NCI-H226 (cell line): ENCODE measurements around the gene ARHGEF38.
"Not testable (repeated sequence)": the region's sequence is repeated elsewhere in the genome, so short reads cannot be mapped to it uniquely, and the experiment has no call there.

Experiments used
- DNase-seq: peaks from one replicate; pipeline ENCODE4 v3.0.0-alpha.2; 2015

ARHGEF38 gene

DNA sequence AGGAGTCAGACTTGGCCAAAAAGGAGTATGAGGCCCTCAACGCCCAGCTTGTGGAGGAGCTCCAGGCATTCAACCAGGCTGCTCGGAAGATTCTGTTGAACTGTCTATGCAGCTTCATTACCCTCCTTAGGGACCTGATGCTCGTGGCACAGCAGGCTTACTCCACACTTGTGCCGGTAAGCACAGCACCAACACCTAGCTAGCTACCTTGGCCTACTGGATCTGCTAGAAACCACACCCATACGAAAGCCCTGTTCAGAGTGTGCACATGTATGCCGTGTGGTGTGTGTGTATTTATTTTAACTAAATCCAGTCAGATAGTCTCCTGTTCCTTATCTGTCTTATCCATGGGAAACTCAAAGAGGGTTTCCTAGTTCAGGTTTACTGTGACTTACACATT lies 106.8 kb downstream of the ARHGEF38 start:
- DNase-seq: no peak

DNA sequence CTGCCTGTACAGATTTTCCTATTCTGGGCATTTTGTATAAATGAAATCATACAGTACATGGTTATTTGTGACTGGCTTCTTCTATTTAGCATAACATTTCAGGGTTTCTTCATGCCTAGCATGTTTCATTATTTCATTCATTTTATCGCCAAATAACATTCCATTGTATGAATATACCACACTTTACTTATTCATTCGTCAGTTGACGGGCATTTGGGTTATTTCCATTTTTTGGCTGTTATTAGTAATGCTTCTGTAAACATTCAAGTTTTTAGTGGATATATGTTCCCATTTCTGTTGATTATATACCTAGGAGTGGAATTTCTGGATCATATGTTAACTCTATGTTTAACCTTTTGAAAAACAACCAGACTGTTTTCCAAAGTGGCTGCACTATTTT lies 108.6 kb downstream of the ARHGEF38 start:
- DNase-seq: no peak

DNA sequence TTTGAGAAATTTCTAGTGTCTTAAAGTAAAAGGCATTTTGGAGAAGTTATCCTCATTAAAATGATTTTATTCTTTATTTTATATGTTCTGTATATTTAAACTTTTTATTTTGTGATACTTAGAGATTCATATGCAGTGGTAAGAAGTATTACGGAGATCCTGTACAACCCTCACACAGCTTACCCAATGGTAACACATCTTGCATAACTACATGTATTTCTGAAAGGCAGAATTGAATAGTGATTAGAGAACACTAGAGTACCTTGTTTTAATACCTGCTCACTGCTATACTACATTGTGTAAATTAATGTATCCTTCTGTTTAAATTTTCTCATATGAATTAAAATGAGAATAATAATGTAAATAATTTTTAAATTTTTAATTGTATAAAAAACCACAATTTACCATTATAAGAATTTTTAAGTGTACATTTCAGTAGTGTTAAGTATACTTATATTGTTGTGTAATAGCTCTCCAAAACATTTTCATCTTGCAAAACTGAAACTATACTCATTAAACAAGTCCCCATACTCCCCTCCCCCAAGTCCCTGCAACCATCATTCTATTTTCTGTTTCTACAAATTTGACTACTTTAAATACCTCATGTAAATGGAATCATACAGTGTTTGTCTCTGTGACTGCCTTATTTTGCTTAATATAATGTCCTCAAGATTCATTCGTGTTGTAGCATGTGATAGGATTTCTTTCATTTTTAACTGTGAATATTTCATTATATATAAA lies 110.7 kb downstream of the ARHGEF38 start:
- DNase-seq: no peak

DNA sequence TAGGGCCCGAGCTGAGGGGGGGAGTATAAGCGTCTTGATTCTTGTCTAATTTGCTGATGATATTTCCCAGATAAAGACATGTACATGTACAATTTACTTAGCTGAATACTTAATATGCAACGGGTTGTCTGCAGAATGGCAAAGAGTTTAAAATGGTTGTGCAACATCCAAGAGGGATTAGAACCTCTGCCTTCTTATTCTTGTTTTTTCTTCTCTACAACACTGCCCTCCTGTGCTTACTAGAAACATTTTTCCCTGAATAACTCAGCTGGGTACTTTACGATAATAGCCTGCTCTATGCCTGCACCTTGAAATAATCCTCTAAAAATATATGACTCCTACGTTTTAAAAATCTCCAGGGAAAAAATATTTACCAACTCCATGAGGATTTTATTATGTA lies 114.3 kb downstream of the ARHGEF38 start:
- DNase-seq: peak; percentile 10

DNA sequence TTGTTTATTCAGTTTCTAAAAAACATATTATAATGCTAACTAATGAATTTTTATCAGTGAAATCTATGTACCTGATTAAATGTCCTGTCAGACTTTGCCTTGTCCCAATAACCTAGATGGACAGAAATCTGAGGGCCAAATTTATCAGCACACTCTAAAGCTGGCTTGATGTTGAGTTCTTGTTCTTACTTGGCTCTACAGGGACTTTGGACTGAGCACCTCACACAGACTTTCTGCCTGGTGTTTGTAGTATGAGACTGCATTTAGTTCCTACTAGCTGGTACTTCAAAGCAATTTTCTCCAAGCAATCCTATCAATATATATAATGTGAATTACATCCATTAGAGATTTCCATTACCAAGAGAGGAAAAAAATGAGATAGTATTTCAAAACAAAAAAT lies 118.3 kb downstream of the ARHGEF38 start:
- no peak for DNase-seq

DNA sequence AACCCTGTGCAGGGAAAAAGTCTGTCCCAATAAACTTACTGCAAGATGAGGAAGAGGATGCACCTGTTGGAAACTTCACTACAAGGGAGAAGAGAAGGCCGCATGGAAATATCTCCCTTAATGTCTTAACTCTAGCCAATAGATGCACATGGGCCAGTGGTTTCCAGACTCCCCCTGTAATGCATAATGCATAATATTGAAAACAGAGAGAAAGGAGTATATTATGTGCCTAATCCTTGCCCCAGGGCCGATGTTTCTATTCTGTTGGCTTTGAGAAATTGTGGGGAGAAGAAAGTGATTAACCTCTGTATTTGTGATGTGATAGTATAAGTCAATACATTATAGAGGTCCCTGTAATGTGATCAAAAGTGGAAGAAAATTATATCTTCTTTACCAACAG lies 118.9 kb downstream of the ARHGEF38 start:
- no peak for DNase-seq

DNA sequence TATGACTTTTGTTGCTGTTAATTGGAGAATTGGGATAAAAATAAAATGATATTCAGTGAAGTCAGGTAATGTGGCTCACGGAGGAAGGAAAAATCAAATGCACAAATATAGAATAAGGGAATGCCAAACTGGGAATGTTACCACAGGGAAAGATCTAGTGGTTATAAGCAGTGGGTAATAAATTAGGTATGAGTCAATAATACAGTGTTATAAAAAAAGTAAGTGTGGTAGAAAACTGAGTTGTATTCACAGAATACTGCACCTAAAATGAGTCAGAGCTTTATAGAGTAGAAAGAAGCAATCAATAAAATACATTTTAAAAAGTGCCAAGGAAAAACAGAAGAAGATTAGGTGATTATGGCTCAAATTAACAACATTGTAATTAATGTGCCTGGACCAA lies 121.6 kb downstream of the ARHGEF38 start:
- DNase-seq: no peak

DNA sequence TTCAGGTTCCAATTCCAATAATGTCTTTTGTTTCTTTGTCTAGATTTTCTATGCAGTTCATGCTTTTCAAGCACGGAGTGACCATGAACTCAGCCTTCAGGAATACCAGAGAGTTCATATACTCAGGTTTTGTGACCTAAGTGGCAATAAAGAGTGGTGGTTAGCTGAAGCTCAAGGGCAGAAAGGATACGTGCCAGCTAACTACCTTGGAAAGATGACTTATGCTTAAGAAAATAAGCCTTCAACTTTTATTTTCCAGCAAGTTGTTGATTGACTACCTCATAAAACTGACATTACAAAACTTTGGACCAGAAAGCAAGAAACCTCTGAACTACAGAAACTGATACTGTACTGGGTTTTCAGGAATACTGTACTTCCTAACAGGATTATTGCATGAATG lies 125.3 kb downstream of the ARHGEF38 start:
- DNase-seq: no peak

DNA sequence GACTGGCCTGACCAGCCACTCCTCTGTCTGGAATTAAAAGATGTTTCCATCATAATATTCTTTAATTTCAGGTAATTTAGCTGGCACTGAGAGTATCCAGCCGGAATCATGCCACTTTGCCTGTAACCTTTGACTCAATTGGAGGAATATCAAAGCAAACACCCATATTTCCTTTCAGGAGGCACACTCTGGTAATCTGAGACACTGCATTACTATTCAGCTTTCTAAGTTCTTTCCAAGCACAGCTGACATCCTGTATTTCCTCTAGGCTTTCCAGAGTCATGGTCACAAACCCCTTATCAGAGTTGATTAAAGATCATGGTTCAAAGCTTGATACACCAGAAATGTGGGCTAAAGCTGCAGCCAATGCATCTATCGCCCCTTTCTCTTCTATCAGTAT lies 126.8 kb downstream of the ARHGEF38 start:
- no peak for DNase-seq

DNA sequence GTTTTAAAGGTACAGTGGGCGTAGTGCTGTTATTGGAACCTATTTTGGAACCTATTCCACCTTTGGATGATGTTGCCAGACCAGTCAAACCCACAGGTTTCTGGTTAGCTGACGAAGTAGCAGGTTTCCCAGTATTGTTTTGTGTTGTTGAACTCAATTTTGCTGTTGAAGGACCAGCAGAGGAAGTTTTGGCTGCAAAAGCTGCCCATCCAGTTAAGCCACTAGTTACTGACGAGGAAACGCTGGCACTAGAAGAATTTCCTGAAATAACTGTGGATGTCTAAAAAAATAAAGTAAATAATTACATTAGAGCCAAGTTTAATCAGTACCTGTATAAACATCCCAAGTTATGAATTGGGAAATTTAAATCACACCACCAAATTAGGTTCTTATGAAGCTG lies 130.6 kb downstream of the ARHGEF38 start:
- DNase-seq: no peak

DNA sequence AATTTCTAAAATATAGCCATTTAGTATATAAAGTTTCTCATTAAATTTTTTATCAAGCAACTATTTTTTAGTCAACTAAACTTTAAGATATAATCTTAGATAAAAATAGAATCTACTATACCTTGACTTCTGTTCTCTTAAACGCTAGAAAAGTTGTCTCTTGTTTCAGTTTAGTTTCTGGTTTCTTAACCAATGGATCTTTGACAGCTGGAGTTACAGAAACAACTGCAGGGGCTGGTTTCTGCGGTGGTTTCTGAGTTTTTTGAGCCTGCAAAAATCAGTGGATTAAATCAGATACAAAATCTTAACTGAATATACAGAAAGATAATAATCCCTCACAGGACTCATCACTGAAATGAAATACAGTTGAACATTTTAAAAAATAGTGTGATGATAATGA lies 134.2 kb downstream of the ARHGEF38 start:
- no peak for DNase-seq

DNA sequence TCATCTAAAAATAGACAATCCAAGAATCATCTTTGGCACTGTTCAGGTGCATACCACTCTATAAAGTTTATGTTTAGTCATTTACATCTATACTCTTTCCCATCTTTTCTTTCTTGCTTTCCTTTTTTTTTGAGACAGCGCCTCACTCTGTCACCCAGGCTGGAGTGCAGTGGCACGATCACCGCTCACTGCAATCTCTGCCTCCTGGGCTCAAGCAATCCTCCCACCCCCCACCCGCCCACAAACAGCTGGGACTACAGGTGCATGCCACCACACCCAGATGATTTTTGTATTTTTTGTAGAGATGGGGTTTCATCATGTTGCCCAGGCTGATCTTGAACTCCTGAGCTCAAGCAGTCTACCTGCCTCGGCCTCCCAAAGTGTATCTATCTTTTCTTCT lies 142.4 kb downstream of the ARHGEF38 start:
- DNase-seq: not testable (repeated sequence)

DNA sequence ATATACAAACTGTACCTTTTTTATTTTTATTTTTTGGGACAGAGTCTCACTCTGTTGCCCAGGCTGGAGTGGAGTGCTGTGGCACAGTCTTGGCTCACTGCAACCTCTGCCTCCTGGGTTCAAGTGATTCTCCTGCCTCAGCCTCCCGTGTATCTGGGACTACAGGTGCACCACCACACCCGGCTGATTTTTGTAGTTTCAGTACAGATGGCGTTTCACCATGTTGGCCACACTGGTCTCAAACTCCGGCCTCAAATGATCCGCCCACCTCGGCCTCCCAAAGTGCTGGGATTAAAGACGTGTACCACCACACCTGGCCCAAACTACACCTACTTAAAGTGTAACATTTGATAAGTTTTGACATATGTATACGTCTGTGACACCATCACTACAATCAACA lies 143.4 kb downstream of the ARHGEF38 start:
- not testable (repeated sequence) for DNase-seq

DNA sequence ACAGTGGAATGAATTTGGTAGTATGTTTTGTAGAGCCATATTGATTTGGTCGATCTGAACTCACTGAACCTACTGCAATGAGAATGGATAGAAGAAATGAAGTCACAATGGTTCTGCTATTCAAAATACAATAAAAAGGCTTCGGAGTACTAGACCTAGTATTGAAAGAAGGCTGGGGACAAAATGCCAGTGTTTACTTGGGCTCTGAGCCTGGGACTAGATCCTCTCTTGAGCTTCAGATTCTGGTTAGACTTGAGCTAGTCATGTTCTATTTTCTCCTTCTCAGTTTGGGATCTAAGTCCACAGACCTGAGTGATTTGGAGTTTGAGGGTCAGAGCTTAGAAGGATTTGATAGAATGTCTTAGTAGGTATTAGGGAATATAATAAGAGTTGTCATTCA lies 146.2 kb downstream of the ARHGEF38 start:
- DNase-seq: no peak

DNA sequence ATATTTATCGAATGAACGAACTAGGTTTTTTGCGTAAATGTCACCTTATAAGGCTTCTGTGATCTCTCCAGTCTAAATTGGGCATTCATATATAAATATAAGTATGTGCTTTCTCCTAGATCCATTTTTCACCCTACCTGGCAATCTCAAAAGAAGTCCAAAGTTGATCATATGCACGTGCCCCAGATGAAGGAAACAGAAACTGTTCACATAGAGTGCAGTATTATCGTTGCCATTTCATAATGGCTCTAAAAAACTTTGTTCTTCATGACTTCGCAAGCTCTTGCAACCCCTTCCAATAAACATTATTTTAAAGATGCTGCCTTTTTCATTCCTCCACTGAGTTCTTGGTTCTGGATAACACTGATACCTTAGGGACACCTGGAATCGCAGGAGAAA lies 155.4 kb downstream of the ARHGEF38 start:
- DNase-seq: no peak

DNA sequence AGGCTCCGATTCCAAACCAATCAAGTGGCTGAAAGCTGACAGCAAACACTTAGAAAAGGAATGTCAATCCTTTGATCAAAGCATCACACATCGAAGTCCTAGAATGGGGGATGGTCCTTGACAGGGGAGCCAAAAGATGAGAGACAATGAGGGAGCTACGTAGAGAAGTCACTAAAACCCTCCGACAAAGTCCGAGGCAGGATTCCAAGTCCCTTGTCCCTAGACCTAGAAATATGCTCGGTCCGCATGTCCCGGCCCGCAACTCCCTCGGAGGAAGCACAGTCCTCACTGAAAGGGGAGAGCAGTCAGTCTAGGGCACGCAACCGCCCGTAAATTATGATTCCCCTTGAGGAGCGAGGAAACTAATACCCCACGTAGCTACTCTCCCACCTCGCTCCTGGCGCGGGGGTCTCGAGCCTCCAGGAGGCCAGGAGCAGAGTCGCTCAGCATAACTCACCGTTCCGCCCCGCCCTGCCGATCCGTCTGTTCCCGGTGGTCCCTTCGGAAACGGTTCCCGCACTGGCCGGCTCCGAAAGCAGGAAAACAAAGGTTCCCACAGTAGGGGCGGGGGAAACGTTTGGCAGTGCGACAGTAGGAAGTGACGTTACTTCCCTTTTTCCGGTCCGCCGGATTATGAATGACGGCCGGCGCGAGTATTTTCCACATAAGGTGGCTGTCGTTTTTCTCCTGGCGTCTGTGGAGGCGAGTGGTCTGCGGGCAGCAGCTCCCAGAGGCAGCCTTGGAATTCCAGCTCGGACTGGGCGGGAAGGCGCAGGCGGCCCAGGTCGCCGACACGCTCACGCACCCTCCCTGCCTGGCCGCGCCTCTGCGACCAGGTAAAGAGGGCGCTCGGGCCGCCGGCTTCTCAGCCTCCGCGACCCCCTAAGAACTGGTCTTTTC lies 156.0 kb downstream of the ARHGEF38 start, which contains the start of the genes GSTCD and INTS12:
Gene GSTCD, plus strand, starts transcription at position 604 of the 900 bp plus-strand sequence. CDS start 8,830 bp downstream, outside the sequence.
Gene INTS12, minus strand, starts transcription at position 509 of the 900 bp plus-strand sequence. CDS start 8,684 bp downstream, outside the sequence.
- peak; percentile 81 for DNase-seq

DNA sequence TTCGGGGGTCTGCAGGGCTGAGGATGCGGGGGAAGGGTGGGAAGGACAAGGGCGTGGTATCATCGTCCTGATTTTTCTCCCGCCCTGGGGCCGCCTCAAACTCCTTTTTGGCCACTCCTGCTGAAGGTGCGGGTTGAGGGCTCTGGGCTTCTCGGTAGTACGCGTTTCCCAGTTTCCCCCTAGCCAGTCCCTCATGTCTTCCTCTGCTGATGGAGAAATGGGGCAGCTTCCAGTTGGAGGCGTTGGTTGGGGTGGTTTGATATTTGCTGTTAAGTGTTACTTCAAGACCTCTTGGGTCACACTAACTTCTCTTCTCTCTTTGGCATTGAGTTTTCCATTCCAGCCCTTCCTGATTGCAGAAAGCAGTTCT lies 156.6 kb downstream of the ARHGEF38 start:
- DNase-seq: no peak

DNA sequence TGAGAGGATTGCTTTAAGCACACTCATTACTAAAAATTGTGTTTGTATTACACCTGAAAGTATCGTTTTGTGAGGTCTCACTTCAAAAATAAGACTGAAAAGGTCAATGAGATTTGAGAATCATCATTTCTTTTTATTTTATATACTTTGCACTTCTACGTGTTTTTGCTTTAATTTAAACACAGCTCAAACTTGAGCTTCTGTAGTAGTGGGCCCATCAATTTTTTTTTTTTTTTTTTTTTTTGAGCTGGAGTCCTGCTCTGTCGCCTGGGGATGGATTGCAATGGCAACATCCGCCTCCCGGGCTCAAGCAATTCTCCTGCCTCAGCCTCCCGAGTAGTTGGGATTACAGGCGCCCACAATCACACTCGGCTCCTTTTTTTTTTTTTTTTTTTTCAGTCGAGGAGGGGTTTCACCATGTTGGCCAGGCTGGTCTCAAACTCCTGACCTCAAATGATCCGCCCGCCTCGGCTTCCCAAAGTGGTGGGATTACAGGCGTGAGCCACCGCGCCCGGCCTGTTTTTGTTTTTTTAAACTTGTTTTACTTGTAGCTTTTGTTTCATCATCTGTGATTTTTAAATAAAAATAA lies 157.7 kb downstream of the ARHGEF38 start:
- no peak for DNase-seq

DNA sequence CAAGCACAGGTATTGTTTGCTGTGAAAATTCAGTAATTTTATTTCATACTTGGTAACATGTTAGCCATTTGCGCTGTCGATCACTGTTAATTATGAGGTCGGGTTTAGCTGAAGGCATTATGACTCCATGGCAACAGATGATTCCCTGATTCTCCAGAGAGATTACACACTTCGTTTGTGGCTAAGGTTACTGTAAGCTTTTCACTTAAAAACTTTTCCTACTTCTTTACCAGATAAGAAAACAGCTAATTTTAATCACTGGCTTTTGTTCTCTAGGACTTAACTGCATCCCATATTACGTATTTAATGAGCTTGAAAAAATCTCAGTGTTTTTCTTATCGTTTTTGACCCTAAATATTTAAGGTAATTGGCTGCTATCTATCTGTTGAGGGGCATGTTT lies 158.3 kb downstream of the ARHGEF38 start:
- DNase-seq: no peak

DNA sequence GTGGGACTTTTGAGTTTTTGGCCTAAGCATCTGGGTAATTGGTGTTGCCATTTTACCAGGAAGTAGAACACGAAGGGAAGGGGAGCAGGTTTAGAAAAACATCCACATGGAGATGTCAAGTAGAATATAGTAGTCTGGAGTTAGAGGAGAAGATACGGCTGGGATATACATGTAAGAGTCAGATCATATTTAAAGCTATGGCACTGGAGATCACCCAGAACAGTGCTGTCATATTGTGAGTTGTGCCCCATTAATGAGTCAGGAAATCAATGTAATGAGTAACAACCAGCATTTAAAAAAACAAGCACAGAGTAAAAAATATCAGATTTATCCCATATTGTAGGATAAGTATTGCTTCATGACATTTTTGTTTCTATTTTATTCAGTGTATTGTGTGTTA lies 160.3 kb downstream of the ARHGEF38 start:
- no peak for DNase-seq

DNA sequence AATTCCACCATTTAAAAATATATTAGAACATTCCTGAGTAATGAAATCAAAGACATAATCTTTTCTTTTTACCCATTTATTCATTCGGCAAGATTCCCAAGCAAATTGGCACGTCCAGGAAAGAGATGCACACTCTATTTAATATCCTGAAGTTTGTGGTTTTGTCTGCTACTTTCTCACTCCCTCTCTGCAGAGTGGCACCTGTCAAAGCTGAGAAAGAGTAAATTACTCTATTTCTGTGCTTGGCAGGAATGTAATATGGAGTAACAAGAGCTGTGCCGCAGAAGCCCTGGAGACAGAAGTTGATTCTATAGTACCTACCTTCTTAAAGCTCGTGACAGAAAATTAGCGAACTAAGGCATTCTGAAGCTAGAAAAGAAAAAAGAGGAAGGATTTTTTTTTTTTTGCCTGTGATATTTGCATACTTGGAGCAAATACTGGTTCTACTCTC lies 161.7 kb downstream of the ARHGEF38 start:
- peak; percentile 26 for DNase-seq

DNA sequence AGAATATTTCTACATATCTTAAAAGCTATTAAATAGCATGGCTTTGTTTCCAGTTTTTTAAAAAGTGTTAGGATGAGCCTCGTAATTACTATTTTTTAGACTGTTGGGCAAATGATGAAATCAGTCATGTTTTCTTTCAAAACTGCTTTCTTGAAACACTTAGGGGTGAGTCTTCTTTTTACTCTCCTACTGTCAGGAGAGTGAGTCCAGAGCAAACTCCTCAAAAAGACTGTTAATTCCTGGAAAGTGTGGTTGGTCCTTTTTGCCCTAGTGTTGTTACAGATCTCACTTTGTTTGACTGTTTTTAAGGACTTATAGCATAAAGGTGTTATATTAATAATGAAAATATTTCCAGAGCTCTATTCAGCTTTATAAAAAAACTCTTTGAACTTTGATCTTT lies 162.5 kb downstream of the ARHGEF38 start:
- no peak for DNase-seq

DNA sequence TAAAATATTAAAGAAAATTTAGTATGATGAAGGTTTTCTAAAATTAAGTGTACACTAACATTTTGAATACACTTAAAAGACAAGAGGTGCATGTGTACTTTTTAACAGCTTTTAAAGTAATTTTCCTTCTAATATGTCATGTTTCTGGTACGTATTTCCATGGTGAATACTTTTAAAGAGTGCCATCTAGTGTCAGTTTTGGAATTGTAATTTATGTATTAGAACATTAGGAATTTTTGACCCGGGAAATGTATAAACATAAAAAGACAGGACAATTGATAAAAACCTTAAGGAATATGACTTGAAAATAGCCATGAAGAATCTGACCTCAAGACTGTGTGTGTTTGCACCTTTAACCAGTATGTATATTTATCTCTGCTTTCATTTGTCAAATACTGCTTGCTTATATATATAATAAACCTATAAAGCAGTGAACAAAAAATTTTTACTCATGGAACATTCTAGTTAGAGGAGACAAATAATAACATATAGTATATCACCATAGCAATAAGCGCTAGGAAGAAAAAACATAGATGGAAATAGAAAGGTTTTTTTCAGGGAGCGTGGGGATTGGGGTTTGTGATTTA lies 163.4 kb downstream of the ARHGEF38 start:
- no peak for DNase-seq
